WTC11 (cell line): ENCODE data around the gene FAM204A. TPM values are rescaled to one million over a fixed set of nuclear protein-coding genes. Genes with fewer than 3 reads are reported as not detected.

Source experiments
- ATAC-seq: fragments of 200-7000 bp; cut with Tn5 transposase; 2 replicates; pipeline ENCODE4 v1.10.0; 2021; ENCODE audit warnings: mild to moderate bottlenecking, moderate library complexity
- CTCF ChIA-PET: fragments of 300-600 bp; sonication (Branson Sonifier 250); formaldehyde crosslinking; loops from one replicate; lab custom pipeline; 2021; ENCODE audit warnings: antibody characterized with exemption; lab: Charles Lee
- POLR2A ChIA-PET: fragments of 350-600 bp; sonication (Branson Sonifier 250); formaldehyde crosslinking; loops from one replicate; lab custom pipeline; 2021; ENCODE audit warnings: antibody characterized with exemption; lab: Charles Lee
- DNase-seq: peaks from one replicate; pipeline ENCODE4 v3.0.0; 2021; ENCODE audit warnings: low spot score
- H3K27ac Mint-ChIP-seq: 2 replicates; pipeline ENCODE4 v1.8.0; 2021; ENCODE audit warnings: mixed read lengths
- H3K27me3 Mint-ChIP-seq: 2 replicates; pipeline ENCODE4 v1.8.0; 2021; ENCODE audit warnings: low read depth, mild to moderate bottlenecking, moderate library complexity, mixed read lengths
- H3K36me3 Mint-ChIP-seq: 2 replicates; pipeline ENCODE4 v1.8.0; 2021; ENCODE audit warnings: mixed read lengths
- H3K4me1 Mint-ChIP-seq: 2 replicates; pipeline ENCODE4 v1.8.0; 2022; ENCODE audit warnings: mixed read lengths
- H3K4me3 Mint-ChIP-seq: 2 replicates; pipeline ENCODE4 v1.8.0; 2021; ENCODE audit warnings: mild to moderate bottlenecking, moderate library complexity, mixed read lengths
- H3K9me3 Mint-ChIP-seq: 2 replicates; pipeline ENCODE4 v1.8.0; 2021; ENCODE audit warnings: mixed read lengths
- ARID4B ChIP-seq: sonication (generic); formaldehyde crosslinking; IDR thresholded peaks from 2 replicates; pipeline ENCODE4 v1.8.0; 2023; ENCODE audit warnings: missing genetic modification reagents, mild to moderate bottlenecking, borderline replicate concordance
- ATF3 ChIP-seq: sonication (generic); formaldehyde crosslinking; conservative IDR thresholded peaks from 2 replicates; pipeline ENCODE4 v1.8.1; 2022; ENCODE audit warnings: mild to moderate bottlenecking, missing genetic modification reagents
- CREB1 ChIP-seq: sonication (generic); formaldehyde crosslinking; IDR thresholded peaks from 2 replicates; pipeline ENCODE4 v1.8.0; 2023; ENCODE audit warnings: mild to moderate bottlenecking, missing genetic modification reagents
- CREM ChIP-seq: sonication (generic); formaldehyde crosslinking; IDR thresholded peaks from 2 replicates; pipeline ENCODE4 v1.8.1; 2022; ENCODE audit warnings: mild to moderate bottlenecking, missing genetic modification reagents, moderate library complexity
- ELF4 ChIP-seq: sonication (generic); formaldehyde crosslinking; IDR thresholded peaks from 2 replicates; pipeline ENCODE4 v1.8.1; 2022; ENCODE audit warnings: low read depth, mild to moderate bottlenecking, moderate library complexity, missing genetic modification reagents
- EMX1 ChIP-seq: fragments of 250-450 bp; sonication (Bioruptor Pico); IDR thresholded peaks from 2 replicates; pipeline ENCODE4 v1.8.0; 2021; ENCODE audit warnings: mild to moderate bottlenecking
- FOXJ3 ChIP-seq: sonication (generic); formaldehyde crosslinking; IDR thresholded peaks from 2 replicates; pipeline ENCODE4 v1.9.0; 2021; ENCODE audit warnings: missing genetic modification reagents, mild to moderate bottlenecking, borderline replicate concordance
- FOXP1 ChIP-seq: sonication (generic); formaldehyde crosslinking; IDR thresholded peaks from 2 replicates; pipeline ENCODE4 v1.8.0; 2022; ENCODE audit warnings: missing genetic modification reagents, mild to moderate bottlenecking, moderate library complexity, borderline replicate concordance
- GTF2I ChIP-seq: fragments of 250-450 bp; sonication (Bioruptor Pico); conservative IDR thresholded peaks from 2 replicates; pipeline ENCODE4 v1.4.0; 2021; ENCODE audit warnings: mild to moderate bottlenecking
- MXD4 ChIP-seq: fragments of 250-450 bp; sonication (Bioruptor Pico); IDR thresholded peaks from 2 replicates; pipeline ENCODE4 v1.8.0; 2021; ENCODE audit warnings: mild to moderate bottlenecking, moderate library complexity, borderline replicate concordance
- NR2C2 ChIP-seq: sonication (generic); formaldehyde crosslinking; IDR thresholded peaks from 2 replicates; pipeline ENCODE4 v1.8.0; 2022; ENCODE audit warnings: mild to moderate bottlenecking, missing genetic modification reagents
- OVOL2 ChIP-seq: fragments of 250-450 bp; sonication (Bioruptor Pico); IDR thresholded peaks from 2 replicates; pipeline ENCODE4 v1.9.0; 2021; ENCODE audit warnings: mild to moderate bottlenecking, borderline replicate concordance
- SMAD4 ChIP-seq: sonication (generic); formaldehyde crosslinking; IDR thresholded peaks from 2 replicates; pipeline ENCODE4 v1.8.0; 2022; ENCODE audit warnings: mild to moderate bottlenecking, missing genetic modification reagents
- TEAD1 ChIP-seq: sonication (generic); formaldehyde crosslinking; IDR thresholded peaks from 2 replicates; pipeline ENCODE4 v1.8.0; 2022; ENCODE audit warnings: mild to moderate bottlenecking, missing genetic modification reagents
- TEAD4 ChIP-seq: sonication (generic); formaldehyde crosslinking; IDR thresholded peaks from 2 replicates; pipeline ENCODE4 v1.8.0; 2022; ENCODE audit warnings: mild to moderate bottlenecking, missing genetic modification reagents
- ZNF263 ChIP-seq: sonication (generic); formaldehyde crosslinking; IDR thresholded peaks from 2 replicates; pipeline ENCODE4 v1.8.1; 2022; ENCODE audit warnings: low read depth, mild to moderate bottlenecking, moderate library complexity, missing genetic modification reagents
- ZNF671 ChIP-seq: fragments of 250-450 bp; sonication (Bioruptor Pico); IDR thresholded peaks from 2 replicates; pipeline ENCODE4 v1.8.0; 2021; ENCODE audit warnings: mild to moderate bottlenecking
- total RNA-seq: library from RNA; stranded (reverse); gene quantifications from 3 replicates; pipeline ENCODE4 v1.2.3, GENCODE V29; 2021
- TF ChIP-seq, protein P1 (sequence below): fragments of 250-450 bp; sonication (Bioruptor Pico); IDR thresholded peaks from 2 replicates; pipeline ENCODE4 v1.8.0; 2021; ENCODE audit warnings: mild to moderate bottlenecking
- TF ChIP-seq, protein P2 (sequence below): sonication (generic); formaldehyde crosslinking; IDR thresholded peaks from 2 replicates; pipeline ENCODE4 v1.8.1; 2023; ENCODE audit warnings: mild to moderate bottlenecking, moderate library complexity, missing genetic modification reagents
- TF ChIP-seq, protein P3 (sequence below): sonication (generic); formaldehyde crosslinking; IDR thresholded peaks from 2 replicates; pipeline ENCODE4 v1.8.0; 2022; ENCODE audit warnings: mild to moderate bottlenecking, missing genetic modification reagents

FAM204A gene
- total RNA-seq, 1 experiment from 2014 or later, result 33.3 TPM

DNA sequence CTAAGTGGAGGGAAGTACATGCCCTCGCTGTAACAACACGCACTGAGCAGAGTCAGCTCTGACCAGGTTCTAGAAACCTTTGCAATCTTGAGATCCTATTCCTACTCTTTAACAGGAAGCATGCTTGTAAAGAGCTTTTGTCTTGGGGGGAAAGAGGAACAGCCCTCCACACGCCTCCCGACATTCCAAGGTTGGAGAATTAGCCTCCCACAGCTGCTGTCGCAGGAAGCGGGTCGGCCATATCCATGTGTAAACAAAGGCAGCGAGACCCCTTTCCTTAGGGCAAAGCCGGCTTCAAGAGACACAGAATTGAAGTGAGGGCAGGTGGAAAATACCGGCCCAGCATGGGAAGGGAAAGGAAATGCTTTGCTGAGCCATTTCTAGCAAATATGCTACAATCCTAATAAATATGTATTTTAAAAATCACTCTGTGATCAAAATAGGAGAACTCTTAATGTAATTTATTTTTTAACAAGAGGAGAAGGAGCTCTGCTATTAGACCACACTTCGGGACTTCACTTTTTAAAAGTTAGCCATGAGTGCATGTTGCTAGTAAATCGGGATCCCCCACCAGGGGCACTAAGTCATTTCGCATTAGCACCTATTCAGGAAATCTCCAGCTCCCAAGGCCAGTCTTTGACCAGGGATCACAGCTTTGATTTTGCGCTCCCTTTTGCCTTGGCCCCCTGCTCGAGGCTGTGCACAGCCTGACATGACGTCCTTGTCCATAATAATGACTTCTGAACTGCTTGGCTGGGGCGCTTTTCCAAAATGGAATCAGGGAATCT is 55.9 kb downstream of the FAM204A start (continued):
- TF ChIP-seq, protein P1, sequence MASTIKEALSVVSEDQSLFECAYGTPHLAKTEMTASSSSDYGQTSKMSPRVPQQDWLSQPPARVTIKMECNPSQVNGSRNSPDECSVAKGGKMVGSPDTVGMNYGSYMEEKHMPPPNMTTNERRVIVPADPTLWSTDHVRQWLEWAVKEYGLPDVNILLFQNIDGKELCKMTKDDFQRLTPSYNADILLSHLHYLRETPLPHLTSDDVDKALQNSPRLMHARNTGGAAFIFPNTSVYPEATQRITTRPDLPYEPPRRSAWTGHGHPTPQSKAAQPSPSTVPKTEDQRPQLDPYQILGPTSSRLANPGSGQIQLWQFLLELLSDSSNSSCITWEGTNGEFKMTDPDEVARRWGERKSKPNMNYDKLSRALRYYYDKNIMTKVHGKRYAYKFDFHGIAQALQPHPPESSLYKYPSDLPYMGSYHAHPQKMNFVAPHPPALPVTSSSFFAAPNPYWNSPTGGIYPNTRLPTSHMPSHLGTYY (CRISPR knock-in tag), result no peak
- TF ChIP-seq OVOL2 (CRISPR knock-in tag) (no peak), CREB1 (CRISPR knock-in tag) (no peak), ARID4B (CRISPR knock-in tag) (no peak), ATF3 (CRISPR knock-in tag) (no peak), CREM (CRISPR knock-in tag) (no peak), ELF4 (CRISPR knock-in tag) (no peak), SMAD4 (CRISPR knock-in tag) (no peak), EMX1 (CRISPR knock-in tag) (no peak), FOXJ3 (CRISPR knock-in tag) (no peak), ZNF263 (no peak)
- TF ChIP-seq, protein P2, sequence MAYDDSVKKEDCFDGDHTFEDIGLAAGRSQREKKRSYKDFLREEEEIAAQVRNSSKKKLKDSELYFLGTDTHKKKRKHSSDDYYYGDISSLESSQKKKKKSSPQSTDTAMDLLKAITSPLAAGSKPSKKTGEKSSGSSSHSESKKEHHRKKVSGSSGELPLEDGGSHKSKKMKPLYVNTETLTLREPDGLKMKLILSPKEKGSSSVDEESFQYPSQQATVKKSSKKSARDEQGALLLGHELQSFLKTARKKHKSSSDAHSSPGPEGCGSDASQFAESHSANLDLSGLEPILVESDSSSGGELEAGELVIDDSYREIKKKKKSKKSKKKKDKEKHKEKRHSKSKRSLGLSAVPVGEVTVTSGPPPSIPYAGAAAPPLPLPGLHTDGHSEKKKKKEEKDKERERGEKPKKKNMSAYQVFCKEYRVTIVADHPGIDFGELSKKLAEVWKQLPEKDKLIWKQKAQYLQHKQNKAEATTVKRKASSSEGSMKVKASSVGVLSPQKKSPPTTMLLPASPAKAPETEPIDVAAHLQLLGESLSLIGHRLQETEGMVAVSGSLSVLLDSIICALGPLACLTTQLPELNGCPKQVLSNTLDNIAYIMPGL (CRISPR knock-in tag), result no peak
- TF ChIP-seq, all 79 proteins: peak for 0

DNA sequence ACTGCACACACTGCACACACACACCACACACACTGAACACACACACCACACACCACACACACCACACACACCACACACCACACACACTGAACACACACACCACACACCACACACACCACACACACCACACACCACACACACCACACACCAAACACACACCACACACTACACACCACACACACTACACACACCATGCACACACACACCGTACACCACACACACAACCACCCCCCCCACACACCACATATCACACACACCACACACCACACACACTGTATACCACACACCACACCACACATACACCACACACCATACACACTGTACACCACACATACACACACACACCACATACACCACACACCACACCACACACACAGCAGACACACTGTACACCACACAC is 59.5 kb downstream of the FAM204A start:
- POLR2A ChIA-PET, result no interaction called here
- no peaks in the 10 kb centered on the region for H3K36me3 Mint-ChIP-seq
- no peak overlapping the region for H3K4me3 Mint-ChIP-seq
- no peak for ATAC-seq
- no peak for TF ChIP-seq TEAD4 (CRISPR knock-in tag)
- TF ChIP-seq TEAD1 (CRISPR knock-in tag), result no peak
- no peak for TF ChIP-seq GTF2I (CRISPR knock-in tag)
- no peak for TF ChIP-seq ZNF671 (CRISPR knock-in tag)
- TF ChIP-seq, protein P3, sequence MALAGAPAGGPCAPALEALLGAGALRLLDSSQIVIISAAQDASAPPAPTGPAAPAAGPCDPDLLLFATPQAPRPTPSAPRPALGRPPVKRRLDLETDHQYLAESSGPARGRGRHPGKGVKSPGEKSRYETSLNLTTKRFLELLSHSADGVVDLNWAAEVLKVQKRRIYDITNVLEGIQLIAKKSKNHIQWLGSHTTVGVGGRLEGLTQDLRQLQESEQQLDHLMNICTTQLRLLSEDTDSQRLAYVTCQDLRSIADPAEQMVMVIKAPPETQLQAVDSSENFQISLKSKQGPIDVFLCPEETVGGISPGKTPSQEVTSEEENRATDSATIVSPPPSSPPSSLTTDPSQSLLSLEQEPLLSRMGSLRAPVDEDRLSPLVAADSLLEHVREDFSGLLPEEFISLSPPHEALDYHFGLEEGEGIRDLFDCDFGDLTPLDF (CRISPR knock-in tag), result no peak
- no peak for TF ChIP-seq FOXP1 (CRISPR knock-in tag)
- TF ChIP-seq NR2C2 (CRISPR knock-in tag), result no peak
- no peak for TF ChIP-seq ATF3 (CRISPR knock-in tag)
- TF ChIP-seq EMX1 (CRISPR knock-in tag), result no peak
- no peak for TF ChIP-seq MXD4 (CRISPR knock-in tag)
- no peak for TF ChIP-seq CREB1 (CRISPR knock-in tag)
- TF ChIP-seq, protein P2 (CRISPR knock-in tag), result no peak
- TF ChIP-seq, all 79 proteins: peak for 0
- no peak for DNase-seq
- Mint-ChIP-seq H3K27ac (no peak overlapping the region), H3K9me3 (peaks cover 22% of the 10 kb centered on the region), H3K27me3 (peaks cover 19% of the 10 kb centered on the region), H3K4me1 (peaks cover 16% of the 10 kb centered on the region)
- CTCF ChIA-PET, result no interaction called here
